Measurements from ENCODE around the gene DDX54. TPM values are rescaled to one million over a fixed set of nuclear protein-coding genes. Genes with fewer than 3 reads are reported as not detected.

The DDX54 gene
- total RNA-seq, 1 donor from 2014 or later = 53.5 TPM

DNA sequence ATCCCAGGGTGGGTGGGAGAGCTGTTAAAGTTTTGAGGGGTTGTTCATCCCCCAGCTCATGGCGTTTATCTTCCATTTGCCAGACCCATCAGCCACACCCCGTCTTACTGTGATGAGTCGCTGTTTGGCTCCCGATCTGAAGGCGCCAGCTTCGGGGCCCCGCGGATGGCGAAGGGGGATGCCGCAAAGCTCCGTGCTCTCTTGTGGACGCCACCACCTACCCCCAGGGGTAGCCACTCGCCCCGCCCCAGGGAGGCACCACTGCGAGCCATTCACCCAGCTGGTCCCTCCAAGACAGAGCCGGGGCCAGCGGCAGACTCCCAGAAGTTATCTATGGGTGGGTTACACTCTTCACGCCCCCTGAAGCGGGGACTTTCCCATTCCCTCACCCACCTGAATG is 5.9 kb upstream of the DDX54 start:
- Mint-ChIP-seq H3K9me3 (ENCODE audit: unreplicated experiment) (no peaks in the 10 kb centered on the region), H3K4me1 (ENCODE audit: low read depth, unreplicated experiment) (peaks cover 25% of the 10 kb centered on the region), H3K36me3 (ENCODE audit: low read depth, unreplicated experiment) (peaks cover 12% of the 10 kb centered on the region), H3K27ac (ENCODE audit: unreplicated experiment) (no peak overlapping the region), H3K4me3 (ENCODE audit: unreplicated experiment) (no peak overlapping the region), H3K27me3 (ENCODE audit: low read depth, unreplicated experiment) (no peaks in the 10 kb centered on the region)
- H3K9ac ChIP-seq (ENCODE audit: low read length) = no peak overlapping the region
- no peak overlapping the region for H3K27ac ChIP-seq (ENCODE audit: low read depth, low read length)
- no peaks in the 10 kb centered on the region for H3K27me3 ChIP-seq (ENCODE audit: insufficient read depth, low read length)
- FAIRE-seq (no peak), DNase-seq (ENCODE audit: low read depth) (no peak)
- H3K9me3 ChIP-seq (ENCODE audit: insufficient read depth, low read depth, low read length) = no peaks in the 10 kb centered on the region
- peaks cover 3% of the 10 kb centered on the region for H3K36me3 ChIP-seq (ENCODE audit: insufficient read depth, low read length)
- H3K79me2 ChIP-seq (ENCODE audit: insufficient read depth, low read length) = peaks cover 16% of the 10 kb centered on the region
- H4K20me1 ChIP-seq (ENCODE audit: insufficient read depth, low read length) = no peaks in the 10 kb centered on the region
- H3K4me3 ChIP-seq (ENCODE audit: insufficient read depth, low read depth, low read length) = no peak overlapping the region
- no peak overlapping the region for H2AFZ ChIP-seq (ENCODE audit: low read depth, low read length)
- TF ChIP-seq EZH2 (IDR thresholded peaks at IDR 0.05; ENCODE audit: insufficient read depth, low read length) = no peak
- TF ChIP-seq, protein P1, sequence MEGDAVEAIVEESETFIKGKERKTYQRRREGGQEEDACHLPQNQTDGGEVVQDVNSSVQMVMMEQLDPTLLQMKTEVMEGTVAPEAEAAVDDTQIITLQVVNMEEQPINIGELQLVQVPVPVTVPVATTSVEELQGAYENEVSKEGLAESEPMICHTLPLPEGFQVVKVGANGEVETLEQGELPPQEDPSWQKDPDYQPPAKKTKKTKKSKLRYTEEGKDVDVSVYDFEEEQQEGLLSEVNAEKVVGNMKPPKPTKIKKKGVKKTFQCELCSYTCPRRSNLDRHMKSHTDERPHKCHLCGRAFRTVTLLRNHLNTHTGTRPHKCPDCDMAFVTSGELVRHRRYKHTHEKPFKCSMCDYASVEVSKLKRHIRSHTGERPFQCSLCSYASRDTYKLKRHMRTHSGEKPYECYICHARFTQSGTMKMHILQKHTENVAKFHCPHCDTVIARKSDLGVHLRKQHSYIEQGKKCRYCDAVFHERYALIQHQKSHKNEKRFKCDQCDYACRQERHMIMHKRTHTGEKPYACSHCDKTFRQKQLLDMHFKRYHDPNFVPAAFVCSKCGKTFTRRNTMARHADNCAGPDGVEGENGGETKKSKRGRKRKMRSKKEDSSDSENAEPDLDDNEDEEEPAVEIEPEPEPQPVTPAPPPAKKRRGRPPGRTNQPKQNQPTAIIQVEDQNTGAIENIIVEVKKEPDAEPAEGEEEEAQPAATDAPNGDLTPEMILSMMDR (IDR thresholded peaks at IDR 0.05; ENCODE audit: insufficient read depth, low read depth, low read length) = no peak
- H3K4me2 ChIP-seq (ENCODE audit: low read length) = no peak overlapping the region
- H3K4me1 ChIP-seq (ENCODE audit: insufficient read depth, low read length) = peaks cover 19% of the 10 kb centered on the region

DNA sequence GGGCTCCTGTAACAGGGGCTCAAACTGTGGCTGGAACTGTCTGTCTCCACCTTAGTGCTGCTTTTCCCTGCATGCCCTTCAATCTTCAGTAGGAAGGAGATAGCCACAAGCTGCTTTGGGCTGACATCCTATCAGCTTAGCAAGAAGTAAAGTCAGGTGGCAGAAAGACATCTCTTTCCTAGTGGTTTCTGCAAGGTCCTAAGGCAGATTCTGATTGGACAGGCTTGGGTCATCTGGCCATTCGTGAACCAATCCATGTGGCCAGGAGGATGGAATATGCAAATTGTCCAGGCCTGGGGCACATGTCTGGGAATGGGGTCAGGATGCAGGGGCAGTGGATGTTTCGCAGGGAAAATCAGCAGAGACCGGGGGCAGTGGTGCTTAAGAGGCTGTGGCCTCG is 5.5 kb upstream of the DDX54 start:
- peaks cover 12% of the 10 kb centered on the region for H3K36me3 Mint-ChIP-seq (ENCODE audit: low read depth, unreplicated experiment)
- peaks cover 26% of the 10 kb centered on the region for H3K4me1 Mint-ChIP-seq (ENCODE audit: low read depth, unreplicated experiment)
- H3K9me3 Mint-ChIP-seq (ENCODE audit: unreplicated experiment) = no peaks in the 10 kb centered on the region
- no peaks in the 10 kb centered on the region for H3K9me3 ChIP-seq (ENCODE audit: insufficient read depth, low read depth, low read length)
- no peak overlapping the region for H3K9ac ChIP-seq (ENCODE audit: low read length)
- peaks cover 3% of the 10 kb centered on the region for H3K36me3 ChIP-seq (ENCODE audit: insufficient read depth, low read length)
- DNase-seq (ENCODE audit: low read depth) = peak; percentile 45
- no peak overlapping the region for H3K27ac ChIP-seq (ENCODE audit: low read depth, low read length)
- no peak overlapping the region for H3K4me3 ChIP-seq (ENCODE audit: insufficient read depth, low read depth, low read length)
- no peaks in the 10 kb centered on the region for H4K20me1 ChIP-seq (ENCODE audit: insufficient read depth, low read length)
- peaks cover 21% of the 10 kb centered on the region for H3K4me1 ChIP-seq (ENCODE audit: insufficient read depth, low read length)
- no peak overlapping the region for H2AFZ ChIP-seq (ENCODE audit: low read depth, low read length)
- no peak overlapping the region for H3K4me2 ChIP-seq (ENCODE audit: low read length)
- H3K27ac Mint-ChIP-seq (ENCODE audit: unreplicated experiment) = peak overlapping the region; percentile 62
- H3K27me3 ChIP-seq (ENCODE audit: insufficient read depth, low read length) = no peaks in the 10 kb centered on the region
- H3K4me3 Mint-ChIP-seq (ENCODE audit: unreplicated experiment) = no peak overlapping the region
- peaks cover 21% of the 10 kb centered on the region for H3K79me2 ChIP-seq (ENCODE audit: insufficient read depth, low read length)
- H3K27me3 Mint-ChIP-seq (ENCODE audit: low read depth, unreplicated experiment) = no peaks in the 10 kb centered on the region
- TF ChIP-seq, protein P1 (IDR thresholded peaks at IDR 0.05; ENCODE audit: insufficient read depth, low read depth, low read length) = no peak
- TF ChIP-seq EZH2 (IDR thresholded peaks at IDR 0.05; ENCODE audit: insufficient read depth, low read length) = no peak
- FAIRE-seq = no peak

DNA sequence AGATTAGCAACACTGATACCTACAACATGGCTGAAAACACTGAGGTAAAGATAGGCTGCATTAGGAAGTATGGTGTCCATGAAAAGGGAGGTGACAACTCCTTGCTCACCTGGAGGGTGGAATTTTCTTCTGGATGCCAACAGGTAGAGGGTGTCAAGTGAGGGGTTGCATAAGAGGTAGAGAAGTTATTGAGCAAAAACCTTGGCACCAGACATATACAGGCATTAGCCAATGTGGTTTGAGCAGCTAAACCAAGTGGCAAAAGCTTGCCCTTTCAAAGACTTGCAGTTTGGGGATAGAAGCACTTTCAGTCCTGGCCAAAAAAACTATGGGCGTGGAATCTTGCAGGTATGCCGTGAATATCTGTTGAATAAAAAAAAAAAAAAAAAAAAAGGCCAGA is 4.1 kb upstream of the DDX54 start:
- Histone ChIP-seq H3K27me3 (ENCODE audit: insufficient read depth, low read length) (no peaks in the 10 kb centered on the region), H3K36me3 (ENCODE audit: insufficient read depth, low read length) (peaks cover 3% of the 10 kb centered on the region), H3K79me2 (ENCODE audit: insufficient read depth, low read length) (peaks cover 33% of the 10 kb centered on the region), H3K9me3 (ENCODE audit: insufficient read depth, low read depth, low read length) (no peaks in the 10 kb centered on the region), H3K4me2 (ENCODE audit: low read length) (no peak overlapping the region), H3K27ac (ENCODE audit: low read depth, low read length) (no peak overlapping the region), H3K9ac (ENCODE audit: low read length) (no peak overlapping the region), H4K20me1 (ENCODE audit: insufficient read depth, low read length) (no peaks in the 10 kb centered on the region), H2AFZ (ENCODE audit: low read depth, low read length) (no peak overlapping the region), H3K4me3 (ENCODE audit: insufficient read depth, low read depth, low read length) (no peak overlapping the region), H3K4me1 (ENCODE audit: insufficient read depth, low read length) (peaks cover 9% of the 10 kb centered on the region)
- Mint-ChIP-seq H3K27me3 (ENCODE audit: low read depth, unreplicated experiment) (no peaks in the 10 kb centered on the region), H3K36me3 (ENCODE audit: low read depth, unreplicated experiment) (peaks cover 12% of the 10 kb centered on the region), H3K4me1 (ENCODE audit: low read depth, unreplicated experiment) (peaks cover 21% of the 10 kb centered on the region), H3K4me3 (ENCODE audit: unreplicated experiment) (no peak overlapping the region), H3K9me3 (ENCODE audit: unreplicated experiment) (no peaks in the 10 kb centered on the region), H3K27ac (ENCODE audit: unreplicated experiment) (no peak overlapping the region)
- TF ChIP-seq, protein P1 (IDR thresholded peaks at IDR 0.05; ENCODE audit: insufficient read depth, low read depth, low read length) = no peak
- TF ChIP-seq EZH2 (IDR thresholded peaks at IDR 0.05; ENCODE audit: insufficient read depth, low read length) = no peak
- FAIRE-seq = no peak
- no peak for DNase-seq (ENCODE audit: low read depth)

Data from astrocyte (in vitro differentiated cells and primary cell).